ENCODE measurements around the gene TRANK1. TPM values are rescaled to one million over a fixed set of nuclear protein-coding genes. Genes with fewer than 3 reads are reported as not detected.

Gene TRANK1
- total and polyA plus RNA-seq, 2 donors from 2014 or later, result 1.2 to 21.4 TPM

- no peak for DNase-seq
- Histone ChIP-seq H3K36me3 (ENCODE audit: control insufficient read depth in 2 of 3, insufficient read depth in 3 of 3, low read length in 3 of 3) (peaks cover 0 to 7% (median 0%) of the 10 kb centered on the region in 3 donors), H3K27me3 (ENCODE audit: control insufficient read depth, insufficient read depth, low read length) (no peaks in the 10 kb centered on the region), H3K27ac (ENCODE audit: low read depth in 2 of 2, low read length in 2 of 2) (no peak overlapping the region), H3K9ac (ENCODE audit: low read length in 3 of 3) (no peak overlapping the region), H3K9me3 (ENCODE audit: control insufficient read depth in 2 of 3, insufficient read depth in 1 of 3, low read length in 3 of 3) (no peaks in the 10 kb centered on the region), H3K4me1 (ENCODE audit: control insufficient read depth in 2 of 3, insufficient read depth in 2 of 3, low read depth in 1 of 3, low read length in 3 of 3) (no peaks in the 10 kb centered on the region), H3K4me3 (ENCODE audit: low read length in 3 of 3) (no peak overlapping the region)
- no peak for FAIRE-seq
- intact Hi-C loops (cut with DNase I), result no loop called here
- TF ChIP-seq CTCF (IDR thresholded peaks at IDR 0.05; ENCODE audit: borderline replicate concordance, extremely low read depth, insufficient read depth), result no peak
Observed at GRCh38 chr3:36864180-36865053, 80.4 kb downstream of the TRANK1 start.

GRCh38 chr3:36862076-36862755 is 82.6 kb downstream of the TRANK1 start:
- no peaks in the 10 kb centered on the region for H3K4me1 ChIP-seq (ENCODE audit: control insufficient read depth in 2 of 3, insufficient read depth in 2 of 3, low read depth in 1 of 3, low read length in 3 of 3)
- DNase-seq, result no peak
- H3K9ac ChIP-seq (ENCODE audit: low read length in 3 of 3), result no peak overlapping the region
- no peak for FAIRE-seq
- H3K36me3 ChIP-seq (ENCODE audit: control insufficient read depth in 2 of 3, insufficient read depth in 3 of 3, low read length in 3 of 3), result peaks cover 0 to 12% (median 0%) of the 10 kb centered on the region in 3 donors
- no peak overlapping the region for H3K27ac ChIP-seq (ENCODE audit: low read depth in 2 of 2, low read length in 2 of 2)
- TF ChIP-seq CTCF (IDR thresholded peaks at IDR 0.05; ENCODE audit: borderline replicate concordance, extremely low read depth, insufficient read depth), result no peak
- intact Hi-C loops (cut with DNase I), result no loop called here
- H3K4me3 ChIP-seq (ENCODE audit: low read length in 3 of 3), result no peak overlapping the region
- no peaks in the 10 kb centered on the region for H3K27me3 ChIP-seq (ENCODE audit: control insufficient read depth, insufficient read depth, low read length)
- H3K9me3 ChIP-seq (ENCODE audit: control insufficient read depth in 2 of 3, insufficient read depth in 1 of 3, low read length in 3 of 3), result no peaks in the 10 kb centered on the region

GRCh38 chr3:36859494-36859893 is 85.4 kb downstream of the TRANK1 start:
- no peak for DNase-seq
- Histone ChIP-seq H3K36me3 (ENCODE audit: control insufficient read depth in 2 of 3, insufficient read depth in 3 of 3, low read length in 3 of 3) (peaks cover 0 to 16% (median 0%) of the 10 kb centered on the region in 3 donors), H3K9me3 (ENCODE audit: control insufficient read depth in 2 of 3, insufficient read depth in 1 of 3, low read length in 3 of 3) (no peaks in the 10 kb centered on the region), H3K27me3 (ENCODE audit: control insufficient read depth, insufficient read depth, low read length) (no peaks in the 10 kb centered on the region), H3K4me3 (ENCODE audit: low read length in 3 of 3) (no peak overlapping the region), H3K27ac (ENCODE audit: low read depth in 2 of 2, low read length in 2 of 2) (no peak overlapping the region), H3K4me1 (ENCODE audit: control insufficient read depth in 2 of 3, insufficient read depth in 2 of 3, low read depth in 1 of 3, low read length in 3 of 3) (no peaks in the 10 kb centered on the region), H3K9ac (ENCODE audit: low read length in 3 of 3) (no peak overlapping the region)
- no peak for TF ChIP-seq CTCF (IDR thresholded peaks at IDR 0.05; ENCODE audit: borderline replicate concordance, extremely low read depth, insufficient read depth)
- intact Hi-C loops (cut with DNase I), result no loop called here
- FAIRE-seq, result no peak
